K562 (cell line): ENCODE measurements around the gene APOC4. TPM values are rescaled to one million over a fixed set of nuclear protein-coding genes. Genes with fewer than 3 reads are reported as not detected.
A peak's percentile ranks its signal among the peaks of the same experiment; 100 is the strongest.

Source experiments
- BRF1 ChIP-seq: IDR thresholded peaks from 3 replicates; pipeline ENCODE4 v1.6.1; 2011; ENCODE audit warnings: borderline replicate concordance, mild to moderate bottlenecking; ENCODE audit not compliant: insufficient read length; ENCODE audit errors: extremely low read depth
- CHD1 ChIP-seq: fragments of 200-600 bp; sonication (generic); IDR thresholded peaks from one replicate; pipeline ENCODE4 v1.6.1; 2012; ENCODE audit warnings: mild to moderate bottlenecking, moderate library complexity, low read length, inconsistent platforms
- MCM3 ChIP-seq: fragments of 450-650 bp; IDR thresholded peaks from 2 replicates; pipeline ENCODE4 v1.6.1; 2016
- SMAD3 ChIP-seq: fragments of 450-650 bp; formaldehyde crosslinking; conservative IDR thresholded peaks from 2 replicates; pipeline ENCODE4 v1.4.0; 2020; ENCODE audit warnings: mild to moderate bottlenecking
- TEAD2 ChIP-seq: fragments of 450-650 bp; IDR thresholded peaks from 2 replicates; pipeline ENCODE4 v1.6.1; 2016; ENCODE audit warnings: missing genetic modification characterization, control low read depth, missing compliant biosample characterization
- THRAP3 ChIP-seq: fragments of 450-650 bp; IDR thresholded peaks from 2 replicates; pipeline ENCODE4 v1.6.1; 2016; ENCODE audit warnings: mild to moderate bottlenecking, inconsistent platforms, borderline replicate concordance
- U2AF2 ChIP-seq: fragments of 200-400 bp; formaldehyde crosslinking; optimal IDR thresholded peaks from 2 replicates; pipeline ENCODE3; 2017; ENCODE audit warnings: low read depth, mild to moderate bottlenecking, low read length
- WHSC1 ChIP-seq: IDR thresholded peaks from one replicate; pipeline ENCODE4 v1.6.1; 2012; ENCODE audit warnings: low read length, control low read depth, inconsistent platforms
- ZNF830 ChIP-seq: fragments of 250-450 bp; sonication (Bioruptor Pico); IDR thresholded peaks from 2 replicates; pipeline ENCODE4 v1.5.0; 2021; ENCODE audit warnings: mild to moderate bottlenecking
- polyA plus RNA-seq, 8 experiments: library from polyadenylated mRNA; depleted of rRNA in 4 of 8; stranded (reverse) in 5 of 8; unstranded in 3 of 8; fragments of >200 nt; fragmentation: Nextera tagmentation in 2 of 8; fragmentation: Illumina TruSeq in 1 of 8; extraction: Ambion mirVana in 2 of 8; extraction: Trizol in 1 of 8; gene quantifications; 2 replicates each; pipeline versions ENCODE4 v1.2.1 to v1.2.3, GENCODE V29; 2011 to 2014; ENCODE audit warnings: inconsistent platforms in 1 of 8, missing spikeins in 1 of 8
- total RNA-seq, 7 experiments: library from RNA; depleted of rRNA in 6 of 7; stranded (reverse); fragments of >200 nt in 6 of 7; fragmentation: Illumina TruSeq in 2 of 7; extraction: Trizol in 2 of 7; gene quantifications; 2 replicates each; pipeline versions ENCODE4 v1.2.1 to v1.2.3, GENCODE V29; 2011 to 2021; ENCODE audit warnings: low replicate concordance in 1 of 7
- TF ChIP-seq, protein P1 (sequence below): fragments of 250-450 bp; sonication (Bioruptor Pico); IDR thresholded peaks from 2 replicates; pipeline ENCODE4 v1.4.0; 2020; ENCODE audit warnings: mild to moderate bottlenecking, moderate library complexity
- TF ChIP-seq, protein P2 (sequence below): sonication (generic); formaldehyde crosslinking; IDR thresholded peaks from 2 replicates; pipeline ENCODE4 v1.8.0; 2023; ENCODE audit warnings: mild to moderate bottlenecking, missing genetic modification reagents
- TF ChIP-seq, protein P3 (sequence below): IDR thresholded peaks from 2 replicates; pipeline ENCODE4 v1.6.1; 2012; ENCODE audit warnings: low read depth, low read length, improper control_type of control experiment, borderline replicate concordance
- TF ChIP-seq, protein P4 (sequence below): fragments of 450-650 bp; IDR thresholded peaks from 2 replicates; pipeline ENCODE4 v1.6.1; 2016; ENCODE audit warnings: antibody characterized with exemption
- TF ChIP-seq, protein P5 (sequence below): fragments of 250-450 bp; sonication (Bioruptor Pico); IDR thresholded peaks from 2 replicates; pipeline ENCODE4 v1.8.0; 2021; ENCODE audit warnings: borderline replicate concordance, mild to moderate bottlenecking, moderate library complexity; ENCODE audit not compliant: poor library complexity, severe bottlenecking

The APOC4 gene
- total and polyA plus RNA-seq, 9 of the 15 experiments (the other 6 are each of a cell fraction or from before 2014, with no cell fraction given), result 0.46 TPM; not detected in 8

DNA sequence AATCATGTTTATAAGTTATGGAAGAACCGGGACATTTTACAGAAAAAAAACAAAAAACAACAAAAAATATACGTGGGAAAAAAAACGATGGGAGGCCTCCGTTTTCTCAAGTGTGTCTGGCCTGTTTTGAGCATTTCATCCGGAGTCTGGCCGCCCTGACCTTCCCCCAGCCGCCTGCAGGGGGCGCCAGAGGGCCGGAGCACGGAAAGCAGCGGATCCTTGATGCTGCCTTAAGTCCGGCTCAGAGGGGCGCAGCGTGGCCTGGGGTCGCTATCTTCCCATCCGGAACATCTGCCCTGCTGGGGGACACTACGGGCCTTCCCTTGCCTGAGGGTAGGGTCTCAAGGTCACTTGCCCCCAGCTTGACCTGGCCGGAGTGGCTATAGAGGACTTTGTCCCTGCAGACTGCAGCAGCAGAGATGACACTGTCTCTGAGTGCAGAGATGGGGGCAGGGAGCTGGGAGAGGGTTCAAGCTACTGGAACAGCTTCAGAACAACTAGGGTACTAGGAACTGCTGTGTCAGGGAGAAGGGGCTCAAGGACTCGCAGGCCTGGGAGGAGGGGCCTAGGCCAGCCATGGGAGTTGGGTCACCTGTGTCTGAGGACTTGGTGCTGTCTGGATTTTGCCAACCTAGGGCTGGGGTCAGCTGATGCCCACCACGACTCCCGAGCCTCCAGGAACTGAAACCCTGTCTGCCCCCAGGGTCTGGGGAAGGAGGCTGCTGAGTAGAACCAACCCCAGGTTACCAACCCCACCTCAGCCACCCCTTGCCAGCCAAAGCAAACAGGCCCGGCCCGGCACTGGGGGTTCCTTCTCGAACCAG, 38.2 kb upstream of the APOC4 start (continued):
- TF ChIP-seq, protein P1, sequence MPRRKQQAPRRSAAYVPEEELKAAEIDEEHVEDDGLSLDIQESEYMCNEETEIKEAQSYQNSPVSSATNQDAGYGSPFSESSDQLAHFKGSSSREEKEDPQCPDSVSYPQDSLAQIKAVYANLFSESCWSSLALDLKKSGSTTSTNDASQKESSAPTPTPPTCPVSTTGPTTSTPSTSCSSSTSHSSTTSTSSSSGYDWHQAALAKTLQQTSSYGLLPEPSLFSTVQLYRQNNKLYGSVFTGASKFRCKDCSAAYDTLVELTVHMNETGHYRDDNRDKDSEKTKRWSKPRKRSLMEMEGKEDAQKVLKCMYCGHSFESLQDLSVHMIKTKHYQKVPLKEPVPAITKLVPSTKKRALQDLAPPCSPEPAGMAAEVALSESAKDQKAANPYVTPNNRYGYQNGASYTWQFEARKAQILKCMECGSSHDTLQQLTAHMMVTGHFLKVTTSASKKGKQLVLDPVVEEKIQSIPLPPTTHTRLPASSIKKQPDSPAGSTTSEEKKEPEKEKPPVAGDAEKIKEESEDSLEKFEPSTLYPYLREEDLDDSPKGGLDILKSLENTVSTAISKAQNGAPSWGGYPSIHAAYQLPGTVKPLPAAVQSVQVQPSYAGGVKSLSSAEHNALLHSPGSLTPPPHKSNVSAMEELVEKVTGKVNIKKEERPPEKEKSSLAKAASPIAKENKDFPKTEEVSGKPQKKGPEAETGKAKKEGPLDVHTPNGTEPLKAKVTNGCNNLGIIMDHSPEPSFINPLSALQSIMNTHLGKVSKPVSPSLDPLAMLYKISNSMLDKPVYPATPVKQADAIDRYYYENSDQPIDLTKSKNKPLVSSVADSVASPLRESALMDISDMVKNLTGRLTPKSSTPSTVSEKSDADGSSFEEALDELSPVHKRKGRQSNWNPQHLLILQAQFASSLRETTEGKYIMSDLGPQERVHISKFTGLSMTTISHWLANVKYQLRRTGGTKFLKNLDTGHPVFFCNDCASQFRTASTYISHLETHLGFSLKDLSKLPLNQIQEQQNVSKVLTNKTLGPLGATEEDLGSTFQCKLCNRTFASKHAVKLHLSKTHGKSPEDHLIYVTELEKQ, result no peak
- TF ChIP-seq ZNF830 (CRISPR knock-in tag) (0 out of 2 replicates have a peak, but pooled peaks have one; percentile 9), MCM3 (no peak), CHD1 (no peak), WHSC1 (no peak), SMAD3 (CRISPR knock-in tag) (no peak), BRF1 (no peak), THRAP3 (peak; percentile 79; the same call in 1 of the 2 replicates), U2AF2 (no peak), TEAD2 (no peak)
- TF ChIP-seq, protein P2, sequence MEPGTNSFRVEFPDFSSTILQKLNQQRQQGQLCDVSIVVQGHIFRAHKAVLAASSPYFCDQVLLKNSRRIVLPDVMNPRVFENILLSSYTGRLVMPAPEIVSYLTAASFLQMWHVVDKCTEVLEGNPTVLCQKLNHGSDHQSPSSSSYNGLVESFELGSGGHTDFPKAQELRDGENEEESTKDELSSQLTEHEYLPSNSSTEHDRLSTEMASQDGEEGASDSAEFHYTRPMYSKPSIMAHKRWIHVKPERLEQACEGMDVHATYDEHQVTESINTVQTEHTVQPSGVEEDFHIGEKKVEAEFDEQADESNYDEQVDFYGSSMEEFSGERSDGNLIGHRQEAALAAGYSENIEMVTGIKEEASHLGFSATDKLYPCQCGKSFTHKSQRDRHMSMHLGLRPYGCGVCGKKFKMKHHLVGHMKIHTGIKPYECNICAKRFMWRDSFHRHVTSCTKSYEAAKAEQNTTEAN, result no peak
- TF ChIP-seq, protein P3, sequence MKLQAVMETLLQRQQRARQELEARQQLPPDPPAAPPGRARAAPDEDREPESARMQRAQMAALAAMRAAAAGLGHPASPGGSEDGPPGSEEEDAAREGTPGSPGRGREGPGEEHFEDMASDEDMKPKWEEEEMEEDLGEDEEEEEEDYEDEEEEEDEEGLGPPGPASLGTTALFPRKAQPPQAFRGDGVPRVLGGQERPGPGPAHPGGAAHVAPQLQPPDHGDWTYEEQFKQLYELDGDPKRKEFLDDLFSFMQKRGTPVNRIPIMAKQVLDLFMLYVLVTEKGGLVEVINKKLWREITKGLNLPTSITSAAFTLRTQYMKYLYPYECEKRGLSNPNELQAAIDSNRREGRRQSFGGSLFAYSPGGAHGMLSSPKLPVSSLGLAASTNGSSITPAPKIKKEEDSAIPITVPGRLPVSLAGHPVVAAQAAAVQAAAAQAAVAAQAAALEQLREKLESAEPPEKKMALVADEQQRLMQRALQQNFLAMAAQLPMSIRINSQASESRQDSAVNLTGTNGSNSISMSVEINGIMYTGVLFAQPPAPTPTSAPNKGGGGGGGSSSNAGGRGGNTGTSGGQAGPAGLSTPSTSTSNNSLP, result no peak
- TF ChIP-seq, protein P4, sequence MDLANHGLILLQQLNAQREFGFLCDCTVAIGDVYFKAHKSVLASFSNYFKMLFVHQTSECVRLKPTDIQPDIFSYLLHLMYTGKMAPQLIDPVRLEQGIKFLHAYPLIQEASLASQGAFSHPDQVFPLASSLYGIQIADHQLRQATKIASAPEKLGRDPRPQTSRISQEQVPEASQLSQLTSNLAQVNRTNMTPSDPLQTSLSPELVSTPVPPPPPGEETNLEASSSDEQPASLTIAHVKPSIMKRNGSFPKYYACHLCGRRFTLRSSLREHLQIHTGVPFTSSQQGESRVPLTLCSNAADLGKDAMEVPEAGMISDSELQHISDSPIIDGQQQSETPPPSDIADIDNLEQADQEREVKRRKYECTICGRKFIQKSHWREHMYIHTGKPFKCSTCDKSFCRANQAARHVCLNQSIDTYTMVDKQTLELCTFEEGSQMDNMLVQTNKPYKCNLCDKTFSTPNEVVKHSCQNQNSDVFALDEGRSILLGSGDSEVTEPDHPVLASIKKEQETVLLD, result no peak
- TF ChIP-seq, protein P5, sequence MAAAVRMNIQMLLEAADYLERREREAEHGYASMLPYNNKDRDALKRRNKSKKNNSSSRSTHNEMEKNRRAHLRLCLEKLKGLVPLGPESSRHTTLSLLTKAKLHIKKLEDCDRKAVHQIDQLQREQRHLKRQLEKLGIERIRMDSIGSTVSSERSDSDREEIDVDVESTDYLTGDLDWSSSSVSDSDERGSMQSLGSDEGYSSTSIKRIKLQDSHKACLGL (CRISPR knock-in tag), result no peak
